Cerebellar nuclear complex (tissue), 1 donor: Measurements from ENCODE around the gene MYO5B.

Source experiments
- DNase-seq, 2 experiments: peaks; one replicate each; lab custom pipeline; 2025; lab: John Stamatoyannopoulos, UW

The MYO5B gene

DNA sequence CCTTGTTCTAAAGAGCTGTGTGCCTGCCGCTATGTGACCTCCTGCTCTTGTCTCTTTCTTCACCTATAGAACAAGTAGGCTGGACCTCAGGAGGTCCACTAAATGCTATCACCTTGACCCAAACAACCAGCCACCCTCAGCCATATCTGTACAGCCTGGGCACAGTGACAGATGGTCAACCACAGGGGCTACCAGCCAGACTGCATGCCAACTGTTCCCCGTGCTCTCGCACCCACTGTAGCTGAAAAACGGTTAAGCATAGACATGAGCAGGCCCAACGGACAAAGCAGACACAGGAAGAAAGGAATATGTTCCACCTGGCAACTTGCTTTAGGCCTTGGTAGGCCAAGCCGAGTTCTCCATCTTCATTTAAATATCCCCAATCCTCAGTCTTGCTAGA lies 338.5 kb downstream of the MYO5B start:
- peak in 1 of 2 experiments; percentile 61 for DNase-seq

- no peak for DNase-seq
Observed at GRCh38 chr18:49855711-49856415, 339.1 kb downstream of the MYO5B start.

GRCh38 chr18:49854681-49855080 lies 340.3 kb downstream of the MYO5B start:
- no peak for DNase-seq

DNA sequence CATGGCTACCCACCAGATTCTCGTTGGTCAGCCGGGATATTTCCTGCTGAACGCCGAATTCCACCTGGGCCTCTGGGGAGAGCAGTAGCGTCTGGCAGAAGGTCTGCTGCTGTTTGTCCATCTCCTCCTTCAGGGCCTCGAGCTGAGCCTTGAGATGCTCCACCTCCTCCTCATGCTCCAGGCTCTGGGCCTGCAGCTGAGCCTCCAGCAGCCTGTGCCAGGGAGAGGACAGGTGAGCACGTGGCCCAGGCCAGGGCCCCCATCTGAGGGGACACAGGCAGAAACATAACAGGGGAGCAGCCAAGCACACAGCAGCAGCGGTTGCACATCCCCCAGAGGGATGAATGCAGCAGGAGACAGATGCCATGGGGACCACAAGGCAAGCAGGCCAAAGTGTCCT lies 341.5 kb downstream of the MYO5B start:
- DNase-seq = no peak

GRCh38 chr18:49853011-49853410 lies 341.9 kb downstream of the MYO5B start:
- DNase-seq = no peak

GRCh38 chr18:49851624-49852023 lies 343.3 kb downstream of the MYO5B start:
- DNase-seq = no peak

DNA sequence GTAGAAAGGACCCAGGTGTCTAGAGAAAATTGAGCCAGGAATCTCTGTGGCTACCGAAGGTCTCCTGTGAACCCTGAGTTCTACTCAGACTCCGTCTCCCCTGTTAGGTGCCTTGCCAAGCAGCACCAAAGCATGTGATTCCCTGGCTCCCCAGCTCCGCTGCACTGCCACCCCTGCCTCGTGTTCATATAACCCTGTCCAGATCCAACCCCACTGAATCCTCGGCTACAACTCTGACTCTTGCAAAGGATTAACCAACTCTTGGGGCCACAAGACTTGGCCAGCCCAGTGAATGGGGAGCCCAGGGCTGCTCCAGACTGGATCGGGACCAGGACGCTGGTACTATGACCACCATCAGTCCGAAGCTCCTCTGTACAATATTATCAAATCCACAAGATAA lies 344.3 kb downstream of the MYO5B start:
- DNase-seq = no peak

DNA sequence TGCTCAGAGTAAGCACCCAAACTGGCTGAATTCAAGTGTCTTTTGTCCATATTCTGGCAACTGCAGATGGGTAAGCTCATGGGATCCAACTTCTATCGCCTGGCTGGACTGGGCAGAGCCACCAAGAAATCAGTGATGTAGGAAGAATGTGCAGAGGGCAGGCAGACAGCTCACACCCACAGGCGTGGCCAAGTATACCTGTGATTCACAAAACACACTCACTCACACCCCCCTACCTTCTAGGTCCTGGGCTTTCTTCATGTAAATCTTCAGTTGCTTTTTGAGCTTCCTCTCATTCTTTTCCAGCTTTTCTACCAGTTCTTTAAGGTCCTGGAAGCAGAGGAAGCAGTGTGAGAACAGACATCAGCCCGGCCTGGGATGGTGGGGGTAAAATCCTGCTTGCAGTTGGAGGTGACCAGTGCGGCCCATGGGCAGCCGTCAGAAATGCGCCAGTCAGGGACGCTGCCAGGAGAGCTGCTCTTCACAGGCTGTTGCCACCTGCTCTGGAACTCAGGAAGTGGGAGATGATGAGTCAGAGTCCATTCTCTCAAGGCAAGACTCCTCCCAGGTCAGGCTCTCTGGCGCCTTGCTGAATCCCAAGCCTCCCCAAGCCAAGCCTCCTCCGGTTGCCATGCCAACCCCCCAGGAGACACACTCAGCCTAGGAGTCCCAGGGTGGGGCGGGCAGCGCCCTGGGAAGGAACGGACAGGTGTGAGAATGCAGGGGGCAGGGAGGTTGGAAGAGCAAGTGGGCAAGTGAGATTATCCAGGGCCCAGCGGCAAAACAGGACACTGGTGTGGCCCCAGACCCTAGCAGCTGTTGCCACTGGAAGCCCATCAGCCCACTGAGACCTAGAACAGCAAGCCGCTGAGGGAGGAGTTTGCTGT lies 345.4 kb downstream of the MYO5B start:
- peak in 1 of 2 experiments; percentile 8 for DNase-seq

DNA sequence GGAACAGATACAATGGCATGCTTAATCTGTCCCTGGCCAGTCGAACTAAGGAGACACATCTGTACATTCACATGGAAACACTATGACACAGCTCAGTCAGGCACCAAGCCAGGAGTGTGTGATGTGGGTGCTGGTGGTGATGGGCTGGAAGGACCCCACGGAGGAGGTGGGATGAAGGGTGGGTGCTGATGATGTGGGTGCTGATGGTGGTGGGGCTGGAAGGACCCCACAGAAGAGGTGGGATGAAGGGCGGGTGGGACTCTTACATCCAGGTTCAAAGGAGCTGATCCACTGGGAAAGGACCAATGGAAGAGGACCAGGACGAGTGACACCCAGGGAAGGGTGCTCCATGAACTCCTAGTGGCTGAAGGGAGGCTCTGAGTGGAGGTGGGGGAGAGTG lies 346.8 kb downstream of the MYO5B start:
- no peak for DNase-seq

DNA sequence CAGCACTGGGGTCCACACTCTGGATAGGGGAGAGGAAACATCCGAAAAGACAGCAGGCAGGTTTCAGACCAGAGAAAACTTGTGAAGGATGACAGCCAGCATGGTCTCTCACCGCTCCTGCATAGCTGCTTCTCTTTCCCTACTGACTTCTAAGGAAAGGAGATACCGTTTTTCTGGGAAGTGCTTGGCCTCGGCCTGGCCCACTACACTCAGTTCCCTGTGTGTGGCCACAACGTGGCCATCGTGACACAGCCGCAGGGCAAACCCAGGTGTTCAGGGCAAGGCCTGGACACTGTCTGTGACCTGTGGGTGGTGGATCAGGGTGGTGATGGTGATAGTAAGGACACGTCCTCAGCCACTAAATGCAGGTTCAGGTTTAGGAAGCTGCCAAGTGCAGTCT lies 347.4 kb downstream of the MYO5B start:
- no peak for DNase-seq

GRCh38 chr18:49846718-49847470 lies 348.1 kb downstream of the MYO5B start:
- DNase-seq = no peak

- no peak for DNase-seq
Observed at GRCh38 chr18:49846361-49846662, 348.6 kb downstream of the MYO5B start.

DNA sequence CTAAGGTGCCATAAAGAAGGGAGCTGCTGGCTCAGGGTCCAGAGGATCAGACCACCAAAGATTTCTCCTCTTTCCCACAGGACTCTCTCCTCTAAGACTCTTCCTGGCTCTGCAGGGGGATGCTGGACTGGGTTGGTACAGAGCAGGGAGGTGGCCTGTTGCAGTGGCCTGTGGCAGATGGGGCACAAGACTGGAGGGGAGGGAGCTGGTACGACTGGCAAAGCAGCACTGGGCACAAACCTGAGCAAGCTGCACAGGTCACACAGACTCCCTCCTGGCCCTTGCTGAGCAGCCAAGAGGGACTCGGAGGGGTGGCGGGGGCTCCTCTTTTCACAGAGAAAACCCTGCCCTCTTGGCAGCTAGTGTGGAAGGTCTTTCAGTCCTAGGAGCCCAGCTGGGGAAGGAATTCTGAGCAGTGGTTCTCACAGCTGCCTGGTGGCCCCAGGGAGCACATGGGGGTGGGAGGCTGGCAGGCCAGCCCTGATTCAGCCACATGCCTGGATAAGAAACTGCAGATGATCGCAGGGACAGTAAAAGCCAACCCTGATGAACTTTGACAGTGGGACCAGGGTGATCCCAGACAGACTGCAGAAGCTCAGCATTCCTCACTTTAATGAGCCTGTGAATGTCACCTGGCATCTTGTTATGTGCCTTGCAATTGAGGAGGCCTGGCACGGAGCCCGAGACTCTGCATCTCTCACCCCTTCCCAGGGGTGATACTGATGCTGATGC lies 349.2 kb downstream of the MYO5B start:
- DNase-seq = no peak

- no peak for DNase-seq
Observed at GRCh38 chr18:49844903-49845302, 350.0 kb downstream of the MYO5B start.

DNA sequence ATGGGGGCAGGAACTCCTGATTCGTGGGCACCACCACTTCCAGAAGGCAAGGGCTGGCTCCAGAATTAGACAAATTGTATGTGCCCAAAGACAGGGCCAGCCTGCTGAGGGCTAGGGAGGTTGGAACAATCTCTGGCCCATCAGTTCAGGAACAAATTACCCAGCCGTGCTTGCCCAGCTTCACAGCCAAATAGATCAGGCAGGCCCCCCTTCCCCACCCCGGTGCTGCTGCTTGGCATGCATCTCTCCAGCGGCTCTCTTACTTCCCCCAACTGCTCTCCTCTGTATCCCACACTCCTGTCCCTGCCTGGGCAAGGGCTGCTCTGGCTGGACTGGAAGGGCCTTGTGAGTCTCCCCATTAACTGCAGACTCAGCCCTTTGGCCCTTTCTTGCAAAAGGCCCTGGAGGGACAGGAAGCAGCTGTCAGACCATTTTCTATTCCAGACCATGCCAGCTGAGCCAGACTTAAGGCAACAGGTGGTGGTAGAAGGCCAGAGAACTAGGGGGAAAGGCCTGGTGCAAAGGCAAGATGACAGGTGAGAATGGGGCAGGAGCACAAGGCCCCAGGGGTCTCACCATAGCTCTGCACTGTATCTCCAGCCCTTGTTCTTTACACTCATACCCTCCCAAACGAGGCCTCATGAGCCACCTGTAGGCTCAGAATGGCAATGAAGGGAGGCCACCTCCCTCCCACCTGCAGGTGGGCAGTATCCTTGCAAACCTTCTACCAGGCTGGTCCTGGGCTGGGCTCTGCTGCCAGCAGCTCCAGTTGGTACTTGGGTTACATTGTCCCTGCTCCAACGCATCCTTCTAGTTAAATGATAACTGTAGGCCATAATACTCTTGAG lies 350.9 kb downstream of the MYO5B start:
- no peak for DNase-seq

DNA sequence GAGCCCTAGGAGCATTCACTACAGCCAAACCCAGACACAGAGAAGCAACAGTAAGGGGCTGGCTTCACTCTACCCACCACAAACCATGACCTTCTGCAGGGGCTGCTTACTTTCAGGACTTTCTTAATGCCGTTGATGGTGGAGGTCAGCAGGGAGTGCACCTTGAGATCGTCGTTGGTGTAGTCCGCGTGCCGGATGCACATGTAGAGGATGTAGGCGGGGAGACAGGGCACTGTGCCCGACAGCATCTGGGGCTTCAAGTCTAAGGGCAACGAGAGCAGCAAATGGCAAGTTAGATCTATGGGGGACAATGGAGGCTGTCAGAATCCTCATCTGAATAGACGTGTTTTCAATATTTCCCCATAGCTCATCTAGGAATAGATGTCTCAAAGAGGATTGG lies 351.8 kb downstream of the MYO5B start:
- no peak for DNase-seq

GRCh38 chr18:49842656-49843055 lies 352.3 kb downstream of the MYO5B start:
- DNase-seq = no peak

DNA sequence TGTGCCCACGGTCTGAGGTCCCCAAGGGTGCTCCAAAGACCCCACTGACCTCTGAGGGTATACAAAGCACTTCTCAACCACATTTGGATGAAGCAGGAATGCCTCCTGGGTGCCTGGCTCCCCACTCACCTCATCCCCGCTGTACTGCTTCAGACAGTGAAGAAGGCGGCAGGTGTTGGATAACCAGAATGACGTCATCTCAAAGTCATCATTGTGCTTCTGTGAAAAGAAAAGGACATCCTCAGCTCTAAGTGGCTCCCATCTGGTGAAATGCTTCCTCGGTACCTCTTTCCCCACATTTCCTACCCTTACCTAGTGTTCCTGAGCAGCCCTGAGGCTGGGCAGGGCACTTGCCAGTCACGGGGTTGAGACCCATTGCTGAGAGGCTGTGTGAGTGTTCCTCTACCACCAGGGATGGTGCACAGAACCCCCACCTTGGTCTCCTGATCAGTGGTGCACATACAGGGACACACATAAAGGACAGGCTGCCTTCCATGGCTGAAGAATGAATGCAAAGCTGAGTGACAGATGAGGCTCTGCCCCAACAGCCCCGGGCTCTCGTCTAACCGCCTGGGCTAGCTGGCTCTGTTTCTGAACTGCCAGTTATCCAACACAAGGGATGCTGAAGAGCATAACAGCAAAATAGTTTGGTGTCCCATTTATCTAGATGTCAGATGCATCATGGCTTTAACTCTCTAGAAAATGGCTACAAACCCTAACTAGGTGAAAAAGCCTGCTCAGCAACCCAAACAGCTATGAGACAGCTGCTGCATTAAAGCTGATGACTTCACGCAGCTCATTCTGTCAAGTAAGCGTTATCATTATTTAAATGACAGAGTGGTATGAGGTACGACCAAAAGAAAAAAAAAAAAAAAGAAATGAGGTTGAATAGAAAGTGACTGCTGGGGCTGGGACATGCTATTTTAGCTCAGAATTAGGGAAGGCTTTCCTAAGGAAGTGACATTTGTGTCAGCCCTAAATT lies 353.4 kb downstream of the MYO5B start:
- DNase-seq = no peak

- DNase-seq = no peak
Observed at GRCh38 chr18:49839012-49839411, 355.9 kb downstream of the MYO5B start.

DNA sequence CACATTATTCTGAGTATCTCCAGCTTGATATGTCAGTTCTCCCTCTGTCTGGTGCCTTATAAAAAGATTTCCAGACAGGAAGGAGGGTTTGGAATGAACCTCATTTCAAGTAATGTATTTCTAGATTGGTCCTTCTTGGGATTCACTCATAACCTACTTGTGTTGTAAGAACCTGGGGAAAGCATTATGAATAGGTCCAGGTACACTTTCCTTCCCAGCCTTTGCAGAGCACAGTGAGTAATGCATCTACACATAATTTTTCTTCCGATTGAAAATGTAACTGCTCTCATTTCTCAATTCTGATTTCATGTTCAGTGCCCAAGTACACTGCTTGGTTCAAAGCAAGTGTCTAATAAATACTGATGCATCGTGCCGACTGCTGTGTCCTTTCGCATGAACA lies 356.6 kb downstream of the MYO5B start:
- DNase-seq = no peak
